NOMO-1 (cell line): Measurements from ENCODE around the gene PNMA8C.
A peak's percentile ranks its signal among the peaks of the same experiment; 100 is the strongest.
"Not testable (repeated sequence)": the region's sequence is repeated elsewhere in the genome, so short reads cannot be mapped to it uniquely, and the experiment has no call there.

Source experiments
- DNase-seq, 2 experiments: peaks; one replicate each; lab custom pipeline; 2025; ENCODE audit not compliant: unreplicated experiment in 2 of 2; lab: John Stamatoyannopoulos, UW

Gene PNMA8C

DNA sequence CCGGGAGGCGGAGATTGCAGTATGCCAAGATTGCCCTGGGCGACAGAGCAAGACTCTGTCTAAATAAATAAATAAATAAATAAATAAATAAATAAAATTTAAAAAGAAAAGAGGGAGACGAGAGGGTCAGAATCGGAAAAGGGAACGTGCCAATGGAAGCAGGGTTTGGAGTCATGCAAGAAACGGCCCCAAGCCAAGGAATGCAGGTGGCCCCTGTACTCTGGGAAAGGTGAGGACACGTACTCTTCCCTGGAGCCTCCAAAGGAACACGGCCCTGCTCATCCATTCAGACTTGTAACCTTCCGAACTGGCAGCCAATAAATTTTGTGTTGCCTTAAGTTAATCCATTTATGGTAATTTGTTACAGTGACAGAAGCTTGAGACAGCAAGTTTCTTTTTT is 19.9 kb upstream of the PNMA8C start:
- no peak for DNase-seq

DNA sequence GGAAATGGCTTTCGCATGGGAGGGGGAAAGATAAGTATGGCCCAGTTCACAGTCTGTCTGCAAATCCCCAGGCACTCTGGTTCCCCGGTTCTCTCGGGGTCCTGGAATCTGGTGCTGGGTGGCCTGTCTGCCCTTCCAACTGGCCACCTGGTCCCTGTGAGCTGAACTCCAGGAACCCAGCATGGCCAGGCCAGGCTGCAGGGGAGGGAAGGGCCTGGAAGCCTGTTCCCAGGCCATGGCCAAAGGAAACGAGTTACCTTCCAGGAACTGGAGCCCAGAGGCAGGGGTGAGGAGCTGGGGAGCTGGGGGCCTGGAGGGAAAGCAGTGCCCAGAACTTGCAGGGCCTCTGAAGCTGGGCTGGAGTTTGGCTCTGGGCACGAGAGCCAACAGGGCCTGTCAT is 19.1 kb upstream of the PNMA8C start:
- DNase-seq: no peak

- no peak for DNase-seq
Observed at GRCh38 chr19:46447006-46447405, 18.3 kb upstream of the PNMA8C start.

GRCh38 chr19:46446021-46446420 is 17.3 kb upstream of the PNMA8C start:
- no peak for DNase-seq

DNA sequence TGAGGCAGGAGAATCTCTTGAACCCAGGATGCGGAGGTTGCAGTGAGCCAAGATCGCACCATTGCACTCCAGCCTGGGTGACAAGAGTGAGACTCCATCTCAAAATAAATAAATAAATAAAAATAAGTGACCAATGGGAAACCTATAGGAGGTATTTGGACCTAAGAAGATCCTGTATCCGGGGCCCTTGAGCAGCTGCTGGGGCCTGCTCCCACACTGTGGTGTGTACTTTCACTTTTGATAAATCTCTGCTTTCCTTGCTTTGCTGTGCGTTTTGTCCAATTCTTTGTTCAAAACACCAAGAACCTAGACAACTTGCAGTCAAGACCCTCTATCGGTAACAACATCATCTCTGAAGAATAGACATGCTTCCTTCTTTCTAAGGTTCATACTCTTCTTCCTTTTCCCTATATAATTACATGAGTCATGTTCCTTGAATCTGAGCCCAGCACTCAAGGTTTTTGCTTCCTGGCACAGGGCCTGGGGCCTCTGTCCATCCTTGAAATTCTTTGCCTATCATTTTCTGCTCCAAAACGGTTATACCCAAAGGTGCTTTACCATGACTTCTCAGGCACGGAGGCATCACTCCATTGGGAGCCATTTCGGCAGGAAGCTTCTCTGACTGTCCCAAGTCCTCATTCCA is 14.2 kb upstream of the PNMA8C start:
- no peak for DNase-seq

GRCh38 chr19:46441866-46442265 is 13.1 kb upstream of the PNMA8C start:
- no peak for DNase-seq

- DNase-seq: not testable (repeated sequence)
Observed at GRCh38 chr19:46435689-46436088, 7.0 kb upstream of the PNMA8C start.

DNA sequence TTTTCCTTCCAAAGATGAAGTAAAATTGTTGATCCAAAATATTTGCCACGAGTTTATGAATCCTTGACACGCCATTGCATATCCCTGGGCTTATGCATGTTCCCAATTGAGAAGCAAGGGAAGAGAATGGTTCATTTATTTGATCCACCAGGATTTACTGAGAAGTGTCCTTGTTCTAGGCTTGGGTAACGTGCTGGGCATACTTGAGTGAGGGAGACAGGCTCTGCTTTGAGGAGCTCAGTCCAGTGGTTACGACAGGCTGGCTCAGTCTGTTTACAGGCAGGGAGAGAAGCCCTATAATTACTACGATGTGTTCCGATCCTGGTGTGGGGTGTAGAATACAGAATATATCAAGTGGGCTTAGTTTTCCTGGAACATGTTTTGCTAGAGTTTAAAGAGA is 6.3 kb upstream of the PNMA8C start:
- DNase-seq: no peak

DNA sequence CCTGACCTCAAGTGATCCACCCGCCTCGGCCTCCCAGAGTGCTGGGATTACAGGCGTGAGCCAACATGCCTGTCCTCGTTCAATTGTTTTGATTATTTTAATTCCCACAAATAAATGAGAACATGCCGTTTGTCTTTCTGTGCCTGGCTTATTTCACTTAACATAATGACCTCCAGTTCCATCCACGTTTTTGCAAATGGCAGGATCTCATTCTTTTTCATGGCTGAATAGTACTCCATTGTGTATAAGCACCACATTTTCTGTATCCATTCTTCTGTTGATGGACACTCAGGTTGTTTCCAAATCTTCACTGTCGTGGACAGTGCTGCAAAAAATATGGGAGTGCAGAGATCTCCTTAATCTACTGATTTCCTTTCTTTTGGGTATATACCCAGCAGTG is 4.7 kb upstream of the PNMA8C start:
- not testable (repeated sequence) for DNase-seq

DNA sequence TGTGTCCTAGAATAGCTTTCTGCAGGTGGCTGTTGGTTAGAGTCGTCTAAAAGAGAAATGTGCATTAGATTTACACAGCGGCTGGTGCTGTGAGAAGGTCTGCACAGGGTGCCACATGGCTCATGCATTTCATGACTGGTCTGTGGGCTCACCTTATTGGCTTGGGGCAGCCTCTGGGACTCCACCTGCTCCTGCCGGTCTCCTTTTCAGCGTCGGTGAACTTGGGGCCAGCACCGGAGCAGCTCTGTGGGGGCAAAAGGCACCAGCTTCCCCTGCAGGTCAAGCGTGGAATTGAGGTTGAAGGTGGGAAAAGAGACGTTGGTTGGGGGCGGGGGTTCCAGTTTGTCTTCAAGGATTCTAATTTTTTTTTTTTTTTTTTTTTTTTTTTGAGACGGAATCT is 3.1 kb upstream of the PNMA8C start:
- no peak for DNase-seq

GRCh38 chr19:46429999-46430398 is 1.3 kb upstream of the PNMA8C start:
- no peak for DNase-seq

DNA sequence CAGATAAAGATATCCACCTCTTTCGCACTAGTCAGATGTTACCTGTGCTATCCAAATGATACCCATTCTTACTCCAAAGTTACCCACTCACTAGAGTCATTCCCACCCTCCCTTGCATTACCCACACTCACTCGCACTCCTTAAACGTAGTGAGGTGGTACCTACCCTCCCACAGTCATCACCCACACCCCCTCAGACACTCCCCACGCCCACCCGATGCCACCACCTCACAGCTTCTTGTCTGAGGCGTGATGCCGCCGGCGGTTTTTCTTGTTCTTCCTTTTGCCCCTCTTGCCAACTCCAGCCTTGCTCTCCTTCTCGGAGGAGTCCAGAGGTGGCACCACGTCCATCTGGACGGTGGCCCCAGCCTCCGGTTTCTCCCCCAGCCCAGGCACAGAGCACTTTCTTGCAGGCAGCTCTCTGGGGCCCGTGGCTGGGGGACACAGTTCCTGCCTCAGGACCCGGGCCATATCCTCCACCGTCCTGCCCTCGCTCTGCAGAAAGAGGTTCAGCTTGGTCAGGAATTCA is 1.2 kb downstream of the PNMA8C start:
- no peak for DNase-seq

- DNase-seq: no peak
Observed at GRCh38 chr19:46426506-46427162, 2.1 kb downstream of the PNMA8C start.

DNA sequence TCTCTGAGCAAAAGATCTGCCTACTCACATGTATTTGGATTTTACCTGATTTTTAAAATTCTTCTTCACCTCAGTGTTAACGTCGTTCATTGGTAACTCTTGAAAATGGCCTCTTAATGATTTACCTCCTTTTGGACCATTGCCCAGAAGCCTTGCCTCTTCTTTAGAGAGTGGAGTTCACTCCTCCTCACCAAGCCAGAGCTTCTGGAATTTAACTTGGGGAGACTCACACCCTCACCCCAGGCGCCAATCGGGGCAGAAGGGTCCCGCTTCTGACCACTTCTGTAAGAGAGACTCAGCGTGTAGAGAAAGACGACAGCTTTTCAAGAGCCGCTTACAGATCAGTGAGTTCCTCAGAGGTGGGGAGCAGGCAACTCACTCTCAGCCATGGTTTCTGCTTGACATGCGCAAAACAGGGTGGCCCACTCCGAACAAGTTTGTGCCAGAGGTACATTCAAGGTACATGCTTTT is 2.7 kb downstream of the PNMA8C start:
- DNase-seq: no peak

- DNase-seq: no peak
Observed at GRCh38 chr19:46423188-46423587, 5.5 kb downstream of the PNMA8C start.

DNA sequence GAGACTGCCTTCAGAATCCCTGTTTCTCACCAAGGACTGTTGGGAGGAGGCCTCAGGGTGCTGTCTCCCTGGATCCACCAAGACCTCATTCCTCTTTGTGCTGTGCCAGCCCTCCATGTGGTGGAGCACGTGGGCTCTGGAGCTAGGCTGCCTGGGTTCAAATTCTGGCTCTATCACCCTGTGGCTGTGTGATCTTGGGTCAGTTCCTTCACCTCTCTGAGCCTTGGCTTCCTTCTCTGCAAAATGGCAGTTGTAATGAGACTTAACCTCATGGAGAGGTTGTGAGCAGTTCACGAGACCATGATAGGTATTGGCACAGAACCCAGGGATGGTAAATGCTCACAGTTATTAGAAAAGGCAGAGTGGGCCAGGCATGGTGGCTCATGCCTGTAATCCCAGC is 6.4 kb downstream of the PNMA8C start:
- no peak for DNase-seq

DNA sequence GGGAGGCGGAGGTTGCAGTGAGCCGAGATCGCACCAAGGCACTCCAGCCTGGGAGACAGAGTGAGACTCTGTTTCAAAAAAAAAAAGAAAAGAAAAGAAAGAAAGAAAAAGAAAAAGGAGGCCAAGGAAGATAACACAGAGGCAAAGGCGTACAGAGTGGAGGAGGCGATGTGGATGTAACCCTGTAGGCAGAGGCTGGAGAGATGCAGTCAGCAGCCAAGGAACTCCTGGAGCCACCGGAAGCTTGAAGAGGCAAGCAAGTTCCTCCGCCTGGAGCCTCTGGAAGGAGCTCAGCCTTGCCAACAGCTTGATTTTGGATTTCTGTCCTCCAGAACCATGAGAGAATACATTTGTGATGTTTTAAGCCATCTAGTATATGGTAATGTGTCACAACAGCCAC is 8.7 kb downstream of the PNMA8C start:
- DNase-seq: no peak

DNA sequence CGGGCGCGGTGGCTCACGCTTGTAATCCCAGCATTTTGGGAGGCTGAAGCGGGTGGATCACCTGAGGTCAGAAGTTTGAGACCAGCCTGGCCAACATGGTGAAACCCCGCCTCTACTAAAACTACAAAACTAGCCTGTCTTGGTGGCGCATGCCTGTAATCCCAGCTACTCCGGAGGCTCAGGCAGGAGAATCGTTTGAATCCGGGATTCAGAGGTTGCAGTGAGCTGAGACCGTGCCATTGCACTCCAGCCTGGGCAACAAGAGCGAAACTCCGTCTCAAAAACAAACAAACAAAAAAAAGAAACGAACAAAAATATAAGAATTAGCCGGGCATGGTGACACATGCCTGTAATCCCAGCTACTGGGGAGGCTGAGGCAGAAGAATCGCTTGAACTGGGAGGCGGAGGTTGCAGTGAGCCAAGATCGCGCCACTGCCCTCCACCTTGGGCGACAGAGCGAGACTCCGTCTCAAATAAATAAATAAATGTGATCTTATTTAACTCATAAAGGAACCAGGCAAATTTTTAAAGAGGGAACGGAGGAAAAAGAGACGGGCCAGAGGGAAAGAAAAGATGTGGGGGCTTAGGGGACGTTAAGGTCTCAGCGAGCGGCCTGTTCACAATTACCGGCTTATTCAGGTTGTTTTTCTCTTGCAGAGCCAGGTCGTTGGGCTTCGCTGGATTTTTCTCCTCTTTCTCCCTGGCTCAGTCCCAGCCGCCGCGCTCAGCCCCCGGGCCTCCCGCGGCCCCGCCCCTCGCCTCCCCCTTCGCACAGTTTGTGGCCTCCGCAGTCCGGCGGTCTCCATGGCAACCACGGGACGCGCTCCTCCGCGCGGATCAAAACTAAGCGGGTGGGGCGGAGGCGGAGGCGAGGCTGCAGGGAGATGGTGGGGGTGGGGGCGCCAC is 12.7 kb downstream of the PNMA8C start:
- peak in 1 of 2 experiments; percentile 15 for DNase-seq

- DNase-seq: not testable (repeated sequence)
Observed at GRCh38 chr19:46414899-46415298, 13.8 kb downstream of the PNMA8C start.

DNA sequence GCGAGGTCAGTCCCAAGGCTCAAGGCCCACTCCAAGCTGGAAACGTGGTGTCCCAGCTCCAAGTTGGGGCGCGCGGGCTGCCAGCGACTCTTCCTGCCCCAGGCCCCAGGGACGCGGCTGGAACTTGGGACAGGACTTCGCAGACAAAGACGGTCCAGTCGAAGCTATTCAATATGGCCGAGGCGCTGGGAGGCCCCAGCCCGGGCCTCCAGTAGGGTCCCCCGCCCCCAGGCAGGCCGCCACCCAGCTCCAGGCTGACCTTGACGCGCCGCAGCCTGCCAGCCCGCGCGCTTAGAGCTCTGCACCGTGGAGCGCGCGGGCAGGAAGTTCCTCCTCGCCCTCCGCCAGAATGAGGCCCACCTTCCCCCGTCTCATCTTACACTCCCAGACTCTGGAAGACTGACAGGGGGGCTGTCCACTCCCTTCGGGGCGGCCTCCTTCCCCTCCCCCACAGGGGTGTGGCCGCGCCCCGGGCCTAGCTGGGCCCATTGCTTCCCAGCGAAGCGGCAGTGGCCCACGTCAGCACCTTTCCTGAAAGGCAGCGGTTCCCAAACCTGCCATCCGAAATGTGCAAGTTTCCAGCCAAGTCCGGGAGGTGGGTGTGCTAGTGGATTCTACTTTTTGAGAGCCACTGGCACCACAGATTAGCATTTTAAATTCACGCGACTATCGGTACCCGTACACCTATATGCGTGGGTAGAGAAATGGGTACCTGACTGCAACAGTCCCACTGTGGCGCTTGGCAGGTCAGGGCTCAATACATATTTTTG is 15.3 kb downstream of the PNMA8C start, which contains the start of gene CCDC8:
Gene CCDC8 (minus strand): TSS at position 303 of the 770 bp plus-strand sequence. CDS start 754 bp downstream, outside the sequence.
- no peak for DNase-seq
